Measurements from ENCODE around the gene STIM2.

The STIM2 gene

GRCh38 chr4:27048429-27049238 lies 188.0 kb downstream of the STIM2 start:
- DNase-seq = peak; percentile 33

- no peak for DNase-seq
Observed at GRCh38 chr4:27049239-27049829, 188.7 kb downstream of the STIM2 start.

GRCh38 chr4:27050731-27051130 lies 190.1 kb downstream of the STIM2 start:
- DNase-seq = no peak

- no peak for DNase-seq
Observed at GRCh38 chr4:27055221-27055760, 194.7 kb downstream of the STIM2 start.

- no peak for DNase-seq
Observed at GRCh38 chr4:27056281-27056680, 195.6 kb downstream of the STIM2 start.

GRCh38 chr4:27057053-27057452 lies 196.4 kb downstream of the STIM2 start:
- no peak for DNase-seq

GRCh38 chr4:27057662-27058061 lies 197.0 kb downstream of the STIM2 start:
- DNase-seq = no peak

GRCh38 chr4:27058819-27059406 lies 198.3 kb downstream of the STIM2 start:
- DNase-seq = no peak

- no peak for DNase-seq
Observed at GRCh38 chr4:27059446-27059845, 198.8 kb downstream of the STIM2 start.

- no peak for DNase-seq
Observed at GRCh38 chr4:27062256-27062655, 201.6 kb downstream of the STIM2 start.

- DNase-seq = no peak
Observed at GRCh38 chr4:27066591-27066990, 205.9 kb downstream of the STIM2 start.

GRCh38 chr4:27068151-27068867 lies 207.7 kb downstream of the STIM2 start:
- no peak for DNase-seq

Data from CD4-positive, alpha-beta T cell treated with Interleukin-10 for 1 hour (primary cell).